ENCODE data around the gene SYNGAP1. TPM values are rescaled to one million over a fixed set of nuclear protein-coding genes. Genes with fewer than 3 reads are reported as not detected.

Gene SYNGAP1
- total and polyA plus RNA-seq, 9 of the 15 experiments (the other 6 are each of a cell fraction or from before 2014, with no cell fraction given), result 0.01 to 22.8 (median 3.2) TPM

- TF ChIP-seq HBP1 (CRISPR knock-in tag; IDR thresholded peaks at IDR 0.05) (peak; percentile 57; the same call in 1 of the 2 replicates), CBX3 (IDR thresholded peaks at IDR 0.05; ENCODE audit: borderline replicate concordance in 1 of 2, low read length in 2 of 2) (peak in 1 of 2 experiments; percentile 88; a peak in 1 of 3 replicates), SRSF1 (IDR thresholded peaks at IDR 0.05; ENCODE audit: low read depth, low read length) (peak; percentile 64; the same call in 1 of the 2 replicates), FOXA3 (CRISPR knock-in tag; conservative IDR thresholded peaks at IDR 0.05 in 1 of 2, IDR thresholded peaks at IDR 0.05 in 1 of 2) (peak in 1 of 2 experiments; percentile 95; a peak in 2 of 4 replicates), SMARCA4 (IDR thresholded peaks at IDR 0.05) (0 out of 2 replicates have a peak, but pooled peaks have one; percentile 33), CXXC5 (CRISPR knock-in tag; IDR thresholded peaks at IDR 0.05) (peak; percentile 60), ELF2 (CRISPR knock-in tag; IDR thresholded peaks at IDR 0.05) (no peak), EGR1 (conservative IDR thresholded peaks at IDR 0.05) (peak; percentile 82), RBM25 (IDR thresholded peaks at IDR 0.05; ENCODE audit: low read depth, low read length, severe bottlenecking) (no peak), CHD2 (IDR thresholded peaks at IDR 0.05; ENCODE audit: low read depth, low read length) (peak; percentile 15; the same call in 1 of the 2 replicates), RBFOX2 (IDR thresholded peaks at IDR 0.05; ENCODE audit: low read depth, low read length) (peak; percentile 75), STAT5B (CRISPR knock-in tag; IDR thresholded peaks at IDR 0.05) (no peak)
- TF ChIP-seq, protein P1, sequence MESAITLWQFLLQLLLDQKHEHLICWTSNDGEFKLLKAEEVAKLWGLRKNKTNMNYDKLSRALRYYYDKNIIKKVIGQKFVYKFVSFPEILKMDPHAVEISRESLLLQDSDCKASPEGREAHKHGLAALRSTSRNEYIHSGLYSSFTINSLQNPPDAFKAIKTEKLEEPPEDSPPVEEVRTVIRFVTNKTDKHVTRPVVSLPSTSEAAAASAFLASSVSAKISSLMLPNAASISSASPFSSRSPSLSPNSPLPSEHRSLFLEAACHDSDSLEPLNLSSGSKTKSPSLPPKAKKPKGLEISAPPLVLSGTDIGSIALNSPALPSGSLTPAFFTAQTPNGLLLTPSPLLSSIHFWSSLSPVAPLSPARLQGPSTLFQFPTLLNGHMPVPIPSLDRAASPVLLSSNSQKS (CRISPR knock-in tag; IDR thresholded peaks at IDR 0.05), result no peak
- TF ChIP-seq, protein P2, sequence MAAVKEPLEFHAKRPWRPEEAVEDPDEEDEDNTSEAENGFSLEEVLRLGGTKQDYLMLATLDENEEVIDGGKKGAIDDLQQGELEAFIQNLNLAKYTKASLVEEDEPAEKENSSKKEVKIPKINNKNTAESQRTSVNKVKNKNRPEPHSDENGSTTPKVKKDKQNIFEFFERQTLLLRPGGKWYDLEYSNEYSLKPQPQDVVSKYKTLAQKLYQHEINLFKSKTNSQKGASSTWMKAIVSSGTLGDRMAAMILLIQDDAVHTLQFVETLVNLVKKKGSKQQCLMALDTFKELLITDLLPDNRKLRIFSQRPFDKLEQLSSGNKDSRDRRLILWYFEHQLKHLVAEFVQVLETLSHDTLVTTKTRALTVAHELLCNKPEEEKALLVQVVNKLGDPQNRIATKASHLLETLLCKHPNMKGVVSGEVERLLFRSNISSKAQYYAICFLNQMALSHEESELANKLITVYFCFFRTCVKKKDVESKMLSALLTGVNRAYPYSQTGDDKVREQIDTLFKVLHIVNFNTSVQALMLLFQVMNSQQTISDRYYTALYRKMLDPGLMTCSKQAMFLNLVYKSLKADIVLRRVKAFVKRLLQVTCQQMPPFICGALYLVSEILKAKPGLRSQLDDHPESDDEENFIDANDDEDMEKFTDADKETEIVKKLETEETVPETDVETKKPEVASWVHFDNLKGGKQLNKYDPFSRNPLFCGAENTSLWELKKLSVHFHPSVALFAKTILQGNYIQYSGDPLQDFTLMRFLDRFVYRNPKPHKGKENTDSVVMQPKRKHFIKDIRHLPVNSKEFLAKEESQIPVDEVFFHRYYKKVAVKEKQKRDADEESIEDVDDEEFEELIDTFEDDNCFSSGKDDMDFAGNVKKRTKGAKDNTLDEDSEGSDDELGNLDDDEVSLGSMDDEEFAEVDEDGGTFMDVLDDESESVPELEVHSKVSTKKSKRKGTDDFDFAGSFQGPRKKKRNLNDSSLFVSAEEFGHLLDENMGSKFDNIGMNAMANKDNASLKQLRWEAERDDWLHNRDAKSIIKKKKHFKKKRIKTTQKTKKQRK (IDR thresholded peaks at IDR 0.05; ENCODE audit: borderline replicate concordance, low read depth, low read length), result no peak
These were observed 8.5 kb downstream of the SYNGAP1 start (continued) for GRCh38 chr6:33428224-33428965.
